Measurements from ENCODE around the gene INTS7. TPM values are rescaled to one million over a fixed set of nuclear protein-coding genes. Genes with fewer than 3 reads are reported as not detected.
"Not testable (repeated sequence)": the region's sequence is repeated elsewhere in the genome, so short reads cannot be mapped to it uniquely, and the experiment has no call there.

Gene INTS7
- total RNA-seq, 1 experiment from 2014 or later: 38.3 TPM

- no peaks in the 10 kb centered on the region for H4K20me1 ChIP-seq (ENCODE audit: insufficient read depth, low read depth, low read length)
- no peak overlapping the region for H3K4me3 ChIP-seq (ENCODE audit: low read length)
- H3K27ac ChIP-seq (ENCODE audit: low read length): no peak overlapping the region
- H3K36me3 ChIP-seq (ENCODE audit: insufficient read depth, low read length): peaks cover 29% of the 10 kb centered on the region; the same call in 1 of the 2 replicates
- H3K4me1 ChIP-seq (ENCODE audit: low read length): peaks cover 11% of the 10 kb centered on the region
- no peaks in the 10 kb centered on the region for H3K9me3 ChIP-seq (ENCODE audit: low read length)
- H3K9ac ChIP-seq (ENCODE audit: low read length): no peak overlapping the region
- H3K79me2 ChIP-seq (ENCODE audit: low read length): peaks cover 9% of the 10 kb centered on the region; the same call in 1 of the 2 replicates
- H3K4me2 ChIP-seq (ENCODE audit: low read depth, low read length, poor library complexity, severe bottlenecking): no peak overlapping the region
- H3K9me2 ChIP-seq (replicated peaks; ENCODE audit: insufficient read depth, low read length): no peaks in the 10 kb centered on the region
- no peak for DNase-seq
- H2AFZ ChIP-seq (ENCODE audit: low read length): no peak overlapping the region
- H3K27me3 ChIP-seq (ENCODE audit: low read length): no peaks in the 10 kb centered on the region
Measured at GRCh38 chr1:212009561-212009960, 25.8 kb downstream of the INTS7 start.

- Histone ChIP-seq H2AFZ (ENCODE audit: low read length) (no peak overlapping the region), H4K20me1 (ENCODE audit: insufficient read depth, low read depth, low read length) (no peaks in the 10 kb centered on the region), H3K36me3 (ENCODE audit: insufficient read depth, low read length) (peaks cover 30% of the 10 kb centered on the region; the same call in 1 of the 2 replicates), H3K4me3 (ENCODE audit: low read length) (no peak overlapping the region), H3K9me3 (ENCODE audit: low read length) (no peaks in the 10 kb centered on the region), H3K4me1 (ENCODE audit: low read length) (peaks cover 8% of the 10 kb centered on the region), H3K79me2 (ENCODE audit: low read length) (peaks cover 16% of the 10 kb centered on the region; the same call in 1 of the 2 replicates), H3K27me3 (ENCODE audit: low read length) (no peaks in the 10 kb centered on the region), H3K9ac (ENCODE audit: low read length) (no peak overlapping the region), H3K4me2 (ENCODE audit: low read depth, low read length, poor library complexity, severe bottlenecking) (no peak overlapping the region), H3K27ac (ENCODE audit: low read length) (no peak overlapping the region), H3K9me2 (replicated peaks; ENCODE audit: insufficient read depth, low read length) (no peaks in the 10 kb centered on the region)
- no peak for DNase-seq
Measured at GRCh38 chr1:212007886-212008285, 27.5 kb downstream of the INTS7 start.

- Histone ChIP-seq H3K9me3 (ENCODE audit: low read length) (no peaks in the 10 kb centered on the region), H3K9me2 (replicated peaks; ENCODE audit: insufficient read depth, low read length) (no peaks in the 10 kb centered on the region), H3K27me3 (ENCODE audit: low read length) (no peaks in the 10 kb centered on the region), H3K79me2 (ENCODE audit: low read length) (peaks cover 22% of the 10 kb centered on the region; the same call in 1 of the 2 replicates), H3K4me1 (ENCODE audit: low read length) (peaks cover 2% of the 10 kb centered on the region), H3K27ac (ENCODE audit: low read length) (no peak overlapping the region), H3K9ac (ENCODE audit: low read length) (no peak overlapping the region), H3K4me2 (ENCODE audit: low read depth, low read length, poor library complexity, severe bottlenecking) (no peak overlapping the region), H3K4me3 (ENCODE audit: low read length) (no peak overlapping the region), H3K36me3 (ENCODE audit: insufficient read depth, low read length) (peaks cover 23% of the 10 kb centered on the region; the same call in 1 of the 2 replicates), H4K20me1 (ENCODE audit: insufficient read depth, low read depth, low read length) (no peaks in the 10 kb centered on the region), H2AFZ (ENCODE audit: low read length) (no peak overlapping the region)
- DNase-seq: no peak
Measured at GRCh38 chr1:212007178-212007577, 28.2 kb downstream of the INTS7 start.

- no peaks in the 10 kb centered on the region for H3K9me3 ChIP-seq (ENCODE audit: low read length)
- H3K9me2 ChIP-seq (replicated peaks; ENCODE audit: insufficient read depth, low read length): no peaks in the 10 kb centered on the region
- no peak overlapping the region for H3K9ac ChIP-seq (ENCODE audit: low read length)
- H3K4me3 ChIP-seq (ENCODE audit: low read length): no peak overlapping the region
- no peaks in the 10 kb centered on the region for H3K4me1 ChIP-seq (ENCODE audit: low read length)
- H3K36me3 ChIP-seq (ENCODE audit: insufficient read depth, low read length): peaks cover 23% of the 10 kb centered on the region; the same call in 1 of the 2 replicates
- DNase-seq: no peak
- no peak overlapping the region for H2AFZ ChIP-seq (ENCODE audit: low read length)
- H3K79me2 ChIP-seq (ENCODE audit: low read length): peaks cover 30% of the 10 kb centered on the region
- H3K4me2 ChIP-seq (ENCODE audit: low read depth, low read length, poor library complexity, severe bottlenecking): no peak overlapping the region
- H3K27me3 ChIP-seq (ENCODE audit: low read length): no peaks in the 10 kb centered on the region
- no peak overlapping the region for H3K27ac ChIP-seq (ENCODE audit: low read length)
- H4K20me1 ChIP-seq (ENCODE audit: insufficient read depth, low read depth, low read length): no peaks in the 10 kb centered on the region
Measured at GRCh38 chr1:212004895-212005608, 30.3 kb downstream of the INTS7 start.

- Histone ChIP-seq H3K9ac (ENCODE audit: low read length) (no peak overlapping the region), H3K79me2 (ENCODE audit: low read length) (peaks cover 46% of the 10 kb centered on the region), H3K4me1 (ENCODE audit: low read length) (no peaks in the 10 kb centered on the region), H3K27ac (ENCODE audit: low read length) (no peak overlapping the region), H3K27me3 (ENCODE audit: low read length) (no peaks in the 10 kb centered on the region), H2AFZ (ENCODE audit: low read length) (no peak overlapping the region), H3K36me3 (ENCODE audit: insufficient read depth, low read length) (peaks cover 27% of the 10 kb centered on the region; the same call in 1 of the 2 replicates), H3K4me2 (ENCODE audit: low read depth, low read length, poor library complexity, severe bottlenecking) (no peak overlapping the region), H3K4me3 (ENCODE audit: low read length) (no peak overlapping the region), H4K20me1 (ENCODE audit: insufficient read depth, low read depth, low read length) (no peaks in the 10 kb centered on the region), H3K9me3 (ENCODE audit: low read length) (no peaks in the 10 kb centered on the region), H3K9me2 (replicated peaks; ENCODE audit: insufficient read depth, low read length) (no peaks in the 10 kb centered on the region)
- DNase-seq: no peak
Measured at GRCh38 chr1:212002536-212002935, 32.8 kb downstream of the INTS7 start.

GRCh38 chr1:211997426-211997825 is 37.9 kb downstream of the INTS7 start:
- H3K27ac ChIP-seq (ENCODE audit: low read length): not testable (repeated sequence)

GRCh38 chr1:211991695-211992094 is 43.7 kb downstream of the INTS7 start:
- H3K79me2 ChIP-seq (ENCODE audit: low read length): peaks cover 48% of the 10 kb centered on the region
- no peak overlapping the region for H2AFZ ChIP-seq (ENCODE audit: low read length)
- no peak overlapping the region for H3K4me2 ChIP-seq (ENCODE audit: low read depth, low read length, poor library complexity, severe bottlenecking)
- no peaks in the 10 kb centered on the region for H3K4me1 ChIP-seq (ENCODE audit: low read length)
- H3K4me3 ChIP-seq (ENCODE audit: low read length): no peak overlapping the region
- no peaks in the 10 kb centered on the region for H3K27me3 ChIP-seq (ENCODE audit: low read length)
- H3K27ac ChIP-seq (ENCODE audit: low read length): peak overlapping the region; percentile 22; the same call in 1 of the 2 replicates
- no peak overlapping the region for H3K9ac ChIP-seq (ENCODE audit: low read length)
- H3K36me3 ChIP-seq (ENCODE audit: insufficient read depth, low read length): peaks cover 7% of the 10 kb centered on the region; the same call in 1 of the 2 replicates
- H4K20me1 ChIP-seq (ENCODE audit: insufficient read depth, low read depth, low read length): no peaks in the 10 kb centered on the region
- no peaks in the 10 kb centered on the region for H3K9me3 ChIP-seq (ENCODE audit: low read length)
- DNase-seq: no peak
- no peaks in the 10 kb centered on the region for H3K9me2 ChIP-seq (replicated peaks; ENCODE audit: insufficient read depth, low read length)

More at GRCh38 chr1:211997426-211997825, 37.9 kb downstream of the INTS7 start:
- Histone ChIP-seq H3K36me3 (ENCODE audit: insufficient read depth, low read length) (peaks cover 13% of the 10 kb centered on the region; the same call in 1 of the 2 replicates), H3K79me2 (ENCODE audit: low read length) (peaks cover 57% of the 10 kb centered on the region)
- H3K4me2 ChIP-seq (ENCODE audit: low read depth, low read length, poor library complexity, severe bottlenecking); H3K9me3 ChIP-seq (ENCODE audit: low read length); DNase-seq; H3K9me2 ChIP-seq (replicated peaks; ENCODE audit: insufficient read depth, low read length); H4K20me1 ChIP-seq (ENCODE audit: insufficient read depth, low read depth, low read length); H2AFZ ChIP-seq (ENCODE audit: low read length); H3K9ac ChIP-seq (ENCODE audit: low read length); H3K4me1 ChIP-seq (ENCODE audit: low read length); H3K4me3 ChIP-seq (ENCODE audit: low read length); H3K27me3 ChIP-seq (ENCODE audit: low read length): not testable (repeated sequence)

- Histone ChIP-seq H3K79me2 (ENCODE audit: low read length) (peaks cover 23% of the 10 kb centered on the region), H3K9ac (ENCODE audit: low read length) (no peak overlapping the region), H3K4me2 (ENCODE audit: low read depth, low read length, poor library complexity, severe bottlenecking) (no peak overlapping the region), H3K4me3 (ENCODE audit: low read length) (no peak overlapping the region), H3K9me2 (replicated peaks; ENCODE audit: insufficient read depth, low read length) (no peaks in the 10 kb centered on the region), H4K20me1 (ENCODE audit: insufficient read depth, low read depth, low read length) (no peaks in the 10 kb centered on the region), H3K36me3 (ENCODE audit: insufficient read depth, low read length) (peaks cover 21% of the 10 kb centered on the region; the same call in 1 of the 2 replicates), H3K4me1 (ENCODE audit: low read length) (no peaks in the 10 kb centered on the region), H2AFZ (ENCODE audit: low read length) (no peak overlapping the region), H3K9me3 (ENCODE audit: low read length) (no peaks in the 10 kb centered on the region), H3K27ac (ENCODE audit: low read length) (no peak overlapping the region), H3K27me3 (ENCODE audit: low read length) (no peaks in the 10 kb centered on the region)
- DNase-seq: no peak
Measured at GRCh38 chr1:211986628-211987254, 48.6 kb downstream of the INTS7 start.

All from Karpas-422 (cell line).